GDM1 (cell line): Measurements from ENCODE around the gene RPAP2.
"Not testable (repeated sequence)": the region's sequence is repeated elsewhere in the genome, so short reads cannot be mapped to it uniquely, and the experiment has no call there.

Source experiments
- DNase-seq: peaks from one replicate; lab custom pipeline; 2025; lab: John Stamatoyannopoulos, UW

RPAP2 gene

DNA sequence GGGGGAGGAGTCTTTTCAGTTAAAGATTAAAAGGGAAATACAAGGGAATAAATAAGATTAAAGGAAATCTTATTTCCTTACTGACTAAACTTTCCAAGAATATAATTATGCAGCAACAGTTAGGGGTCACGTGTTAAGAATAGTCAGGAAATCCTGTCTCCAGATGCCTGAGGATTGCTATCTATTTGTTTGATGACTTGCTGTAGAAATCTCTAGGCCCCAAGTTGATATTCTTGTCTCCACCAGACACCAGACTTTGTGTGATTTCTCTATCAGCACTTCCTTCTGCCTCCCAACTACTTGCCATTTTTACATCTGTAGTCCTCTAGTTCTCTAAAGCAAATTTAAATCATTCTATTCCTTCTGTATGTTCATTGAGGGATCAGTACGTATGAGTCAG, 77.5 kb downstream of the RPAP2 start:
- DNase-seq: peak; percentile 65

GRCh38 chr1:92377991-92378390, 79.1 kb downstream of the RPAP2 start:
- DNase-seq: not testable (repeated sequence)

- no peak for DNase-seq
These were observed 82.0 kb downstream of the RPAP2 start for GRCh38 chr1:92380867-92381266.

GRCh38 chr1:92393966-92394365, 95.1 kb downstream of the RPAP2 start:
- not testable (repeated sequence) for DNase-seq

DNA sequence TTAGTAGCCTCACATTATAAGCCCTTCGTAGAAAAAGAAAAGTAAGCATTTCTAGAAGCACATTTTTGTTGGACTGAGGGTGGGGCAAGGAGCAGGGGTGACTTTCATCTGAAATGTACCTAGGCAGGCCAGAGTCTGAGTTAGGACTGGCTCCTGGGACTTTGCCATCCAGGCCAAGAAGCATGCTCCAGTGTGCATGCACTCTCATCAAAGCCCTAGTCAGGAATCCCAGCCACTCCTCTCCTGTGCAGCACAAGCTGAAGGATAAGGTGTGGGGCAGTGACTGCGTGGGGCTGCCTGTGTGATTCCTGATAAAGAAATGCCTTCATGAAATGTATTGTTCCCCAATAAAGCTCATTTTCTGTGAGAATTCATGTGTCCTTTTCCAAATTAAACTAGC, 99.7 kb downstream of the RPAP2 start:
- no peak for DNase-seq

DNA sequence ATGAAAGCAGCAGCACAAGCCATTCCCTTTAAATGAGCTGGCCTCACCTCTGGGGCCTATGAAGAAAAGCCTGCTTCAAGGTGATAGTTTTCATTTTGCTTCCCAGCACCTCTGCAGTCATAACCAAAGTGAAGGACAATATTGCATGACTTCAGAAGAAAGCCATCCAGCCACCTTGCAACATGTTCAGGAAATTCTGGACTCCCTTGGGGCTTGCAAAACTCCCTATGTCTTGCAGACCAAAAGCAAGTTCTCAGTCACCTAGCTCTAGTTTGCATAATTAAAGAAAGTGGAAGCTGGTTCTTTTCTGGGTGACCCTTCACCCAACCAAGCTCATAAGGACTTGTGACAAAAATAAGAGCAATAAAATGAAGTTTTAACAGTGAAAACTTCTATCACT, 100.2 kb downstream of the RPAP2 start:
- no peak for DNase-seq

DNA sequence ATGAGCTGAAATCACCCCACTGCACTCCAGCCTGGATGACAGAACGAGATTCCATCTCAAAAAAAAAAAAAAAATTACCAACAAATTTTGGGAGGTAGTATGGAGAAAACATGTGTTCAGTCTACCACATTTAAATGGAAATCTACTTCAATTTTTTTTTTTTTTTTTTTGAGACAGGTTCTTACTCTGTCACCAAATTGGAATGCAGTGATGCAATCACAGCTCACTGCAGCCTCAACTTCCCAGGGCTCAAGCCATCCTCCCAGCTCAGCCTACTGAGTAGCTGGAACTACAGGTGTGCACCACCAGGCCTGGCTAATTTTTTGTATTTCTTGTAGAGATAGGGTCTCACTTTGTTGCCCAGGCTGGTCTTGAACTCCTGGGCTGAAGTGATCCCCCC, 105.8 kb downstream of the RPAP2 start:
- DNase-seq: no peak

GRCh38 chr1:92408825-92409224, 110.0 kb downstream of the RPAP2 start:
- DNase-seq: no peak

- DNase-seq: no peak
These were observed 111.2 kb downstream of the RPAP2 start for GRCh38 chr1:92409946-92410549.

GRCh38 chr1:92410706-92411105, 111.8 kb downstream of the RPAP2 start:
- no peak for DNase-seq

DNA sequence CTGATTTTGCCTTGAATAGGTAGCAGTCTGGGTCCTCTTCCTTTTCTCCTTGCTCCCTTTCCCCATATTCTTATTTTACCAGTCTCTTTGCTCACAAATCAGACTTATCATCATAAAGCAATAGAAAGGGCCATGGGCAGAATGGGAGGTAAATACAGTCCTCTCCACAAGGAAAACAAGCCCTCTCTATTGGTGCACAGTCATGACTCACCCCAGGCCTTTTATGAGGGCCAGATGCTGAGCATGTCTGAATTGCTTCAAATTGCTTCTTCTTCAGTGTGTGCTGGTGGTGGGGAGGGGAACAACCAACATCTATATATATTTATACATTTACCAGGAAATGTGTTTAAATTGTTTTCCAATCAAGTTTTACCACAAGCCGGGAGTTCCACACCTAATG, 112.7 kb downstream of the RPAP2 start:
- DNase-seq: no peak

DNA sequence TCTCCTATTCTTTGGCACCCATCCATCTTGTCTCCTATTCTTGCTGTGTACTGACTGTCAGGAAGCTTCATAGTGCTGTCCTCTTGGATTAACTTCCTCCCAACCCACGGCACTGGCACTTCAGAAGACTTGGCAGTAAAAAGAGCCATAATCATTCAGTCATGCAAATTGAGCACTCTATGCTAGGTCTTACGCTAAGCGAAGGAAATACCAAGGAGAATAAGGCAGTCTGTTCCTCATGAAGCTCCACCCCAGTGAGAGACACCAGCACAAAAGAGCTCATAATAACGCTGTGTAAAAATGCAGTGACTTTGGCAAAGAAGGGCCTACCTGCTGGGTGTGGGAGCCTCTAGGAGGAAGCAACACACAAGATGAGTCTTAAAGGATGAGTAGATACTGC, 120.8 kb downstream of the RPAP2 start:
- no peak for DNase-seq

- no peak for DNase-seq
These were observed 125.5 kb downstream of the RPAP2 start for GRCh38 chr1:92424381-92424780.

- DNase-seq: no peak
These were observed 126.8 kb downstream of the RPAP2 start for GRCh38 chr1:92425617-92426016.

GRCh38 chr1:92430030-92430429, 131.2 kb downstream of the RPAP2 start:
- DNase-seq: no peak

DNA sequence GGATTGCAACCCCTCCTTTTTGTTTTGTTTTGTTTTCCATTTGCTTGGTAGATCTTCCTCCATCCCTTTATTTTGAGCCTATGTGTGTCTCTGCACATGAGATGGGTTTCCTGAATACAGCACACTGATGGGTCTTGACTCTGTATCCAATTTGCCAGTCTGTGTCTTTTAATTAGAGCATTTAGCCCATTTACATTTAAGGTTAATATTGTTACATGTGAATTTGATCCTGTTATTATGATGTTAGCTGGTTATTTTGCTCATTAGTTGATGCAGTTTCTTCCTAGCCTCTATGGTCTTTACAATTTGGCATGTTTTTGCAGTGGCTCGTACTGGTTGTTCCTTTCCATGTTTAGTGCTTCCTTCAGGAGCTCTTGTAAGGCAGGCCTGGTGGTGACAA, 135.7 kb downstream of the RPAP2 start:
- not testable (repeated sequence) for DNase-seq

- no peak for DNase-seq
These were observed 140.4 kb downstream of the RPAP2 start for GRCh38 chr1:92439291-92439690.

GRCh38 chr1:92441316-92441696, 142.4 kb downstream of the RPAP2 start:
- DNase-seq: no peak

DNA sequence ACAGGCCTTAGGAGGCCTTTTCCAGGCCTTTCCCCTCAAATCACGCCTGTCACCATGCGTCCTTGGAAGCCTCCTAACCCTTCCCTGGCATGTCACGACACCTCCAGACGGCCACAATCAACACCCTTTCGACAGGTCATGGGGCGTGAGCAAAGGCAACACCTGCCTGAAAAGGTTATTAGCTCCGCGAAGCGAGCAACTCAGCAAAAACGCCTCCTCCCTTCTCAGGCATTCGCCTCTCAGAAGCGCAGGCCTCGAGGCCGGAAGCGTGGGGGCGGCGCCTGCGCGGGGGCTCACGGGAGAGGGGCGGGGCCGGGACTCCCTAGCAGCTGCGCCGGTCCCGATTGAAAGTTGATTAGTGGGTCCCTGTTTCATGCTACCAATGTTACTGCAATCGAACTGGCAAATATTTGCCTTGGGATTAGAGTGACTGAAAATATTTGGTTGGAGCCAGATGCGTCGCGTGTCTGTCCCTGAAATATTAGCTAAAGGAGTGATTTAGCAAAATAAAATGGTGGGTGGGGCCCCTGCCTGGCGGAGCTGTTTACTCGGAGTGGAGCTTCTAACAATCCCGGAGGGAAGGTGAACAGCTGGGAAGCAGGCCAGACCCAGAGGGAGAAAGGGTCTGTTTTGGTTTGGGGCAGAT, 143.0 kb downstream of the RPAP2 start:
- no peak for DNase-seq

- DNase-seq: no peak
These were observed 143.5 kb downstream of the RPAP2 start for GRCh38 chr1:92442351-92442750.

- no peak for DNase-seq
These were observed 145.0 kb downstream of the RPAP2 start for GRCh38 chr1:92443893-92444292.

DNA sequence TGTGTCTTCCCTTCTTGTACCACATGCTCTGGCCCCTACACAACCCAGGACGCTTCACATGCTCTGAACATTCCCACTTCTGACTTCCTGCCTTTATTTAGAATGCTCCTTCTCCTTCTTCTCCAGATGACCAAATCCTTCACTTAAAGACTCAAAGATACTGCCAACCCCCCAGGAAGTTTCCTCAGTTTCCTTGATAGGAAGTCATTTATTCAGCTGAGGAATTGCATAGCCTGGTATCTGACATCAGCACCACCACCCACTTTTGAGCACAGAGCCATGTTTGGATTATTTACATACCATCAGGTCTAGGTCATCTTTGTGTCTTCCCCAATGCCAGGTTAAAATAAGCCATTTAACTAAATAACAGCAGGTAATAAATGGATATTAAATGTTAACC, 145.5 kb downstream of the RPAP2 start:
- no peak for DNase-seq

DNA sequence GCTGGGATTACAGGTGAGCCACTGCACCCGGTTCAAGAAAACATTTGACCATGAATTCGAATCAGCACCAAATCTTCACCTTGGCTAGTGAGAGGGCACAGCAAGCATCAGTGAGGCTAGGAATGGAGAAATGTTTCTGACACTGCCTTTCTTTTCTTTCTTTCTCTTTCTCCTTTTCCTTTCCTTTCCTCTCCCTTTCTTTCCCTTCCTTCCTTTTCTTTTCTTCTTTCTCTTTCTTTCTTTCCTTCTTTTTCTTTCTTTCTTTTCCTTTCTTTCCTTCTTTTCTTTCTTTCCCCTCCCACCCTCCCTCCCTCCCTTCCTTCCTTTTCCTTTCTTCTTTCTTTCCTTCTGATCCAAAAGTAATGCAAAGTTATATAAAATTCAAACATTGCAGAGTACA, 147.0 kb downstream of the RPAP2 start:
- no peak for DNase-seq

- DNase-seq: no peak
These were observed 147.7 kb downstream of the RPAP2 start for GRCh38 chr1:92446546-92446945.
